Adrenal gland (tissue), 5 donors: ENCODE measurements around the gene TMEM145.
"Not testable (repeated sequence)": the region's sequence is repeated elsewhere in the genome, so short reads cannot be mapped to it uniquely, and the experiment has no call there.

Source experiments
- CTCF ChIP-seq, 6 experiments: fragments of 450-650 bp in 4 of 6; fragments of 200-600 bp in 2 of 6; sonication (generic) in 1 of 6; IDR thresholded peaks; 1 replicate in 5 of 6; 2 replicates in 1 of 6; pipeline versions ENCODE4 v1.5.1 to v1.8.0; 2016 to 2021; ENCODE audit warnings: antibody characterized with exemption in 6 of 6, mild to moderate bottlenecking in 2 of 6, moderate library complexity in 1 of 6
- POLR2A ChIP-seq, 2 donors: fragments of 450-650 bp; IDR thresholded peaks; one replicate each; pipeline ENCODE4 v1.6.1; 2017; ENCODE audit warnings: antibody characterized with exemption in 2 of 2, mild to moderate bottlenecking in 2 of 2, moderate library complexity in 1 of 2
- donor health status: DM: no; HTN: no; CAD: no.

- not testable (repeated sequence) for TF ChIP-seq CTCF, POLR2A (IDR thresholded peaks at IDR 0.05)
These were observed 26.2 kb downstream of the TMEM145 start for GRCh38 chr19:42339126-42339860.
